Endothelial cell (in vitro differentiated cells): ENCODE results near the gene MGP. TPM values are rescaled to one million over a fixed set of nuclear protein-coding genes. Genes with fewer than 3 reads are reported as not detected.

Source experiments
- DNase-seq: peaks from one replicate; pipeline ENCODE4 v3.0.0; 2021; ENCODE audit warnings: low spot score
- H3K27ac Mint-ChIP-seq: one replicate; pipeline ENCODE4 v1.8.0; 2021; ENCODE audit warnings: mixed read lengths, inconsistent platforms; ENCODE audit not compliant: unreplicated experiment
- H3K27me3 Mint-ChIP-seq: one replicate; pipeline ENCODE4 v1.8.0; 2021; ENCODE audit warnings: mild to moderate bottlenecking, moderate library complexity, mixed read lengths, inconsistent platforms; ENCODE audit not compliant: unreplicated experiment
- H3K36me3 Mint-ChIP-seq: one replicate; pipeline ENCODE4 v1.8.0; 2021; ENCODE audit warnings: mild to moderate bottlenecking, low read depth, mixed read lengths, inconsistent platforms; ENCODE audit not compliant: unreplicated experiment
- H3K4me1 Mint-ChIP-seq: one replicate; pipeline ENCODE4 v1.8.0; 2021; ENCODE audit warnings: mild to moderate bottlenecking, mixed read lengths, inconsistent platforms; ENCODE audit not compliant: unreplicated experiment
- H3K4me3 Mint-ChIP-seq: one replicate; pipeline ENCODE4 v1.8.0; 2021; ENCODE audit warnings: mild to moderate bottlenecking, mixed read lengths, inconsistent platforms; ENCODE audit not compliant: unreplicated experiment
- H3K9me3 Mint-ChIP-seq: one replicate; pipeline ENCODE4 v1.8.0; 2021; ENCODE audit warnings: mixed read lengths, inconsistent platforms; ENCODE audit not compliant: unreplicated experiment
- total RNA-seq: library from RNA; stranded (reverse); fragmentation: NEBNext Ultra II Directional; extraction: Animal tissue kit (Norgen Biotek cat#: 25700); gene quantifications from one replicate; pipeline ENCODE4 v1.2.1, GENCODE V29; 2021; ENCODE audit not compliant: unreplicated experiment
- TF ChIP-seq, protein P1 (sequence below): fragments of 200-600 bp; sonication (generic); IDR thresholded peaks from one replicate; pipeline ENCODE4 v1.5.0; 2021; ENCODE audit warnings: antibody characterized with exemption; ENCODE audit not compliant: unreplicated experiment

The MGP gene
- total RNA-seq, 1 donor from 2014 or later: 0.26 TPM

DNA sequence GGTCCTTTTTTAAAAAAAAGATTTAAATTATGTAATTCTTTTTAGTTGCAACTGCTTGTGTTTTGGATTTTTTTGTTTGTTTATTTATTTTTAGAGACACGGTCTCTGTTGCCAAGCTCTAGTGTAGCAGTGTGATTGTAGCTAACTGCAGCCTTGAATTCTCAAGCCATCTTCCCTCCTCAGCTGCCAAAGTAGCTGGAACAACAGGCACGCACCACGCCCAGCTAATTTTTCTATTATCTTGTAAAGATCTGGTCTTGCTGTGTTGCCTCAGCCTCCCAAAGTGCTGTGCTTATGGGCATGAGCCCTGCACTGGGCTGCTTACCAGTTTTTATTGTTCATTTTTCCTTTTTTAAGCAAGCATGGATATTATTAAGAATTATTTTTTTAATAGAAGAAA lies 31.7 kb downstream of the MGP start:
- Mint-ChIP-seq H3K27ac (no peak overlapping the region), H3K4me1 (no peaks in the 10 kb centered on the region), H3K36me3 (no peaks in the 10 kb centered on the region), H3K9me3 (no peaks in the 10 kb centered on the region), H3K27me3 (peaks cover 3% of the 10 kb centered on the region), H3K4me3 (no peak overlapping the region)
- TF ChIP-seq, protein P1, sequence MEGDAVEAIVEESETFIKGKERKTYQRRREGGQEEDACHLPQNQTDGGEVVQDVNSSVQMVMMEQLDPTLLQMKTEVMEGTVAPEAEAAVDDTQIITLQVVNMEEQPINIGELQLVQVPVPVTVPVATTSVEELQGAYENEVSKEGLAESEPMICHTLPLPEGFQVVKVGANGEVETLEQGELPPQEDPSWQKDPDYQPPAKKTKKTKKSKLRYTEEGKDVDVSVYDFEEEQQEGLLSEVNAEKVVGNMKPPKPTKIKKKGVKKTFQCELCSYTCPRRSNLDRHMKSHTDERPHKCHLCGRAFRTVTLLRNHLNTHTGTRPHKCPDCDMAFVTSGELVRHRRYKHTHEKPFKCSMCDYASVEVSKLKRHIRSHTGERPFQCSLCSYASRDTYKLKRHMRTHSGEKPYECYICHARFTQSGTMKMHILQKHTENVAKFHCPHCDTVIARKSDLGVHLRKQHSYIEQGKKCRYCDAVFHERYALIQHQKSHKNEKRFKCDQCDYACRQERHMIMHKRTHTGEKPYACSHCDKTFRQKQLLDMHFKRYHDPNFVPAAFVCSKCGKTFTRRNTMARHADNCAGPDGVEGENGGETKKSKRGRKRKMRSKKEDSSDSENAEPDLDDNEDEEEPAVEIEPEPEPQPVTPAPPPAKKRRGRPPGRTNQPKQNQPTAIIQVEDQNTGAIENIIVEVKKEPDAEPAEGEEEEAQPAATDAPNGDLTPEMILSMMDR: no peak
- DNase-seq: no peak

DNA sequence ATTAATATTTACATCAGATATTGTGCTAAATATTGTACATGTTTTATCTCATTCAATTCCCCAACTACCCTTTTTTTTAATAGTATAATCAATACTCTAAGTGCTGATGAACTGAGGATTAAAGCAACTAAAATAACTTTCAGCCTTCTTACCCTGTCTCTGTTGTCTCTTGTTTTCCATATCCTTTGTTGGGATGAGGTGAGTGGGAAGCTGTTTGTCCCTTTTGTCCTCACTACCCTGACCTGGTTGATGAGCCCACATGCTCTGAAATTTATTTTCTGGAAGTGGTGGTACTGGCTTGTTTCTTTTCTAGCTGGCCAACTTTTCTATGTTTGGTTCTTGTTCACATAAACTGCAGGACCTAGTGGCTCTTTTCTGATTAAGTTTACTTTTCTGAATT lies 32.8 kb downstream of the MGP start:
- no peak for DNase-seq
- TF ChIP-seq, protein P1: no peak
- no peak overlapping the region for H3K27ac Mint-ChIP-seq
- H3K27me3 Mint-ChIP-seq: peaks cover 3% of the 10 kb centered on the region
- no peaks in the 10 kb centered on the region for H3K4me1 Mint-ChIP-seq
- H3K4me3 Mint-ChIP-seq: no peak overlapping the region
- H3K36me3 Mint-ChIP-seq: no peaks in the 10 kb centered on the region
- H3K9me3 Mint-ChIP-seq: no peaks in the 10 kb centered on the region

DNA sequence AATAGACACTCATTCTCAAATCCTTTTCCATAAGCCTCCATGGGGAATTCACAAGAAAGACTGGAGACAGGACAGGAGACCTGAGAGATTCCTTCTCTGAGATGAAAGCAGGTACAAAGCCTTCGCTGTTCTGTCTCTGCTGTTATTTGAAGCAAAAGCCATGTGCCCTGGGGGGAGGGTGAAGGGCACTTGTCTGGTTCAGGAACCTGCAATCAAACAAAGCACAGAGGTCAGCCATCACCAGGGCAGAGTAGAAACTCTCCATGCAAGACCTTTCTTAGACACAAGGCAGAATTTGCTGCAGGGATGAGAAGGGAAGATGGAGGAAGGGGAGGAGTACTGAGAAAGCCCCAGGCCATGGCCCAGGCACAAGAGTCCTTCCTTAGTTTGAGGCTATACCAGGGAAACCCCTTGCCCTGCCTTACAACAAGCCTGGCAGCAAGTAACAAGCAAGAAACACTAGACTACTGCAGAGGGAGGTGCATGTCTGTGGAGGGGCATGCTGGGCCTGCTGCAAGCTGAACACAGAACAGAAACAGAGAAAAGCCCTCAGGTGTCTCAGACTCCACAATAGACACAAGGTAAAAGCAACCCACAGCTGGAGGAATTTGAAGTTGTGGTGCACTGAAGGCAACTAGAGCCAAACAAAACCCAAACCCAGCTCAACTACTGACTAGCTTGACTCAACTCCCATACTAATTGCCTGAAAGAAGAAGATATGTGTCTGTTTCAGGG lies 34.6 kb downstream of the MGP start:
- peaks cover 3% of the 10 kb centered on the region for H3K27me3 Mint-ChIP-seq
- no peaks in the 10 kb centered on the region for H3K9me3 Mint-ChIP-seq
- H3K4me3 Mint-ChIP-seq: no peak overlapping the region
- no peak for DNase-seq
- no peak overlapping the region for H3K27ac Mint-ChIP-seq
- H3K4me1 Mint-ChIP-seq: peaks cover 16% of the 10 kb centered on the region
- TF ChIP-seq, protein P1: no peak
- no peaks in the 10 kb centered on the region for H3K36me3 Mint-ChIP-seq

DNA sequence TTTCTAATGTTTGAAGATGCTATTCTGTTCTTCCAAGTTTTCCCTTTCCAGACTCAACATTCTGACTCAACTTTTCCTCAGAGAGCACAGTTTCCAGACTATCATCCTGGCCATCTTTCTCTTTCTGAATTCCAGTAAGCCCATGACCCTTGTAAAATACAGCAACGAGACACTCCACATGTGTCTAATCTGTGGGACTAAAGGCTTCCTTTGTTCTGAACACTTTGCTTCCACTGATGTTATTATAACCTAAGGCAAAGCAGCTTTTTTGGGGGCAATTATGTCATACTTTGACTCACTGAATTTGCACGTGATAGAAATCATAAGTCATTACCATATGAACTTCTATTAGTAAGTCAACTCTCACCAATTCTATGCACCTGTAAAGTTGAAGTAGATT lies 36.0 kb downstream of the MGP start:
- no peak overlapping the region for H3K27ac Mint-ChIP-seq

More for the DNA sequence above, 36.0 kb downstream of the MGP start:
- peaks cover 3% of the 10 kb centered on the region for H3K27me3 Mint-ChIP-seq
- no peaks in the 10 kb centered on the region for H3K36me3 Mint-ChIP-seq
- TF ChIP-seq, protein P1: no peak
- H3K9me3 Mint-ChIP-seq: no peaks in the 10 kb centered on the region
- peaks cover 19% of the 10 kb centered on the region for H3K4me1 Mint-ChIP-seq
- DNase-seq: no peak
- H3K4me3 Mint-ChIP-seq: no peak overlapping the region
